Mesenteric fat pad (tissue), 1 donor: ENCODE measurements around the gene ACOT4. TPM values are rescaled to one million over a fixed set of nuclear protein-coding genes. Genes with fewer than 3 reads are reported as not detected.
A peak's percentile ranks its signal among the peaks of the same experiment; 100 is the strongest.
"Not testable (repeated sequence)": the region's sequence is repeated elsewhere in the genome, so short reads cannot be mapped to it uniquely, and the experiment has no call there.

Source experiments
- DNase-seq: peaks from one replicate; pipeline ENCODE4 v3.0.0-alpha.2; 2020; ENCODE audit warnings: low spot score
- long read RNA-seq: library from polyadenylated mRNA; unstranded; transcript quantifications from one replicate; pipeline ENCODE4 v2.0.0, GENCODE V29; 2020
- total RNA-seq: library from RNA; stranded (reverse); fragmentation: NEBNext Ultra II Directional; extraction: Animal tissue kit (Norgen Biotek cat#: 25700); gene quantifications from one replicate; pipeline ENCODE4 v1.2.1, GENCODE V29; 2021
- donor health status: DM: yes; HTN: yes; CAD: no.

ACOT4 gene
- total RNA-seq: 4.9 TPM
- long read RNA-seq, transcript ACOT4-201 (3 exons, 2,362 nt): major isoform, 36 of 42 reads
- long read RNA-seq, partial matches to known transcripts: 0 of 42 reads
- long read RNA-seq, other reads (novel, unspliced or antisense): 6 of 42 reads

GRCh38 chr14:73591690-73592449 is at the start of gene ACOT4:
TSS of gene ACOT4 (plus strand) at chr14:73591873. CDS start at chr14:73591960, 87 bp downstream.
- DNase-seq: peak; percentile 87

GRCh38 chr14:73542961-73543360 is 48.7 kb upstream of the ACOT4 start:
- DNase-seq: not testable (repeated sequence)

GRCh38 chr14:73545353-73545752 is 46.3 kb upstream of the ACOT4 start:
- not testable (repeated sequence) for DNase-seq

GRCh38 chr14:73549097-73549496 is 42.6 kb upstream of the ACOT4 start:
- DNase-seq: not testable (repeated sequence)

GRCh38 chr14:73549889-73550524 is 41.7 kb upstream of the ACOT4 start:
- not testable (repeated sequence) for DNase-seq

GRCh38 chr14:73553845-73554244 is 37.8 kb upstream of the ACOT4 start:
- DNase-seq: no peak

GRCh38 chr14:73557201-73557600 is 34.5 kb upstream of the ACOT4 start:
- DNase-seq: not testable (repeated sequence)

- DNase-seq: not testable (repeated sequence)
Observed at GRCh38 chr14:73558238-73558637, 33.4 kb upstream of the ACOT4 start.

GRCh38 chr14:73562256-73562655 is 29.4 kb upstream of the ACOT4 start:
- DNase-seq: not testable (repeated sequence)

GRCh38 chr14:73562696-73563095 is 29.0 kb upstream of the ACOT4 start:
- DNase-seq: not testable (repeated sequence)

GRCh38 chr14:73566431-73566830 is 25.2 kb upstream of the ACOT4 start:
- not testable (repeated sequence) for DNase-seq

- DNase-seq: not testable (repeated sequence)
Observed at GRCh38 chr14:73566935-73567334, 24.7 kb upstream of the ACOT4 start.

- DNase-seq: no peak
Observed at GRCh38 chr14:73567358-73567757, 24.3 kb upstream of the ACOT4 start.

- DNase-seq: no peak
Observed at GRCh38 chr14:73567951-73568885, 23.5 kb upstream of the ACOT4 start.

- not testable (repeated sequence) for DNase-seq
Observed at GRCh38 chr14:73568886-73569184, 22.8 kb upstream of the ACOT4 start.

- DNase-seq: peak; percentile 92
Observed at GRCh38 chr14:73569185-73569958, 22.3 kb upstream of the ACOT4 start, which contains the start of gene ACOT2. TSS of gene ACOT2 (plus strand) at chr14:73569213. CDS start at chr14:73569241, 28 bp downstream.

GRCh38 chr14:73570913-73571312 is 20.8 kb upstream of the ACOT4 start:
- not testable (repeated sequence) for DNase-seq

GRCh38 chr14:73573034-73573433 is 18.6 kb upstream of the ACOT4 start:
- DNase-seq: not testable (repeated sequence)

GRCh38 chr14:73573740-73574139 is 17.9 kb upstream of the ACOT4 start:
- not testable (repeated sequence) for DNase-seq

GRCh38 chr14:73574251-73574650 is 17.4 kb upstream of the ACOT4 start:
- DNase-seq: peak; percentile 20
